ENCODE data around the gene C12orf42. TPM values are rescaled to one million over a fixed set of nuclear protein-coding genes. Genes with fewer than 3 reads are reported as not detected.

Gene C12orf42
- total RNA-seq, 1 experiment from 2014 or later, result 0.37 TPM

GRCh38 chr12:103392722-103393121, 103.0 kb downstream of the C12orf42 start:
- ATAC-seq (no peak), DNase-seq (ENCODE audit: low spot score) (no peak)
- Mint-ChIP-seq H3K27me3 (ENCODE audit: low read depth) (no peaks in the 10 kb centered on the region), H3K9me3 (peaks cover 7% of the 10 kb centered on the region), H3K4me1 (no peaks in the 10 kb centered on the region), H3K4me3 (no peak overlapping the region), H3K27ac (no peak overlapping the region), H3K36me3 (no peaks in the 10 kb centered on the region)
- ChIA-PET POLR2A (no interaction called here), CTCF (no interaction called here)
- TF ChIP-seq, protein P1, sequence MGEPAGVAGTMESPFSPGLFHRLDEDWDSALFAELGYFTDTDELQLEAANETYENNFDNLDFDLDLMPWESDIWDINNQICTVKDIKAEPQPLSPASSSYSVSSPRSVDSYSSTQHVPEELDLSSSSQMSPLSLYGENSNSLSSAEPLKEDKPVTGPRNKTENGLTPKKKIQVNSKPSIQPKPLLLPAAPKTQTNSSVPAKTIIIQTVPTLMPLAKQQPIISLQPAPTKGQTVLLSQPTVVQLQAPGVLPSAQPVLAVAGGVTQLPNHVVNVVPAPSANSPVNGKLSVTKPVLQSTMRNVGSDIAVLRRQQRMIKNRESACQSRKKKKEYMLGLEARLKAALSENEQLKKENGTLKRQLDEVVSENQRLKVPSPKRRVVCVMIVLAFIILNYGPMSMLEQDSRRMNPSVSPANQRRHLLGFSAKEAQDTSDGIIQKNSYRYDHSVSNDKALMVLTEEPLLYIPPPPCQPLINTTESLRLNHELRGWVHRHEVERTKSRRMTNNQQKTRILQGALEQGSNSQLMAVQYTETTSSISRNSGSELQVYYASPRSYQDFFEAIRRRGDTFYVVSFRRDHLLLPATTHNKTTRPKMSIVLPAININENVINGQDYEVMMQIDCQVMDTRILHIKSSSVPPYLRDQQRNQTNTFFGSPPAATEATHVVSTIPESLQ (CRISPR knock-in tag; IDR thresholded peaks at IDR 0.05), result no peak
- TF ChIP-seq, protein P2, sequence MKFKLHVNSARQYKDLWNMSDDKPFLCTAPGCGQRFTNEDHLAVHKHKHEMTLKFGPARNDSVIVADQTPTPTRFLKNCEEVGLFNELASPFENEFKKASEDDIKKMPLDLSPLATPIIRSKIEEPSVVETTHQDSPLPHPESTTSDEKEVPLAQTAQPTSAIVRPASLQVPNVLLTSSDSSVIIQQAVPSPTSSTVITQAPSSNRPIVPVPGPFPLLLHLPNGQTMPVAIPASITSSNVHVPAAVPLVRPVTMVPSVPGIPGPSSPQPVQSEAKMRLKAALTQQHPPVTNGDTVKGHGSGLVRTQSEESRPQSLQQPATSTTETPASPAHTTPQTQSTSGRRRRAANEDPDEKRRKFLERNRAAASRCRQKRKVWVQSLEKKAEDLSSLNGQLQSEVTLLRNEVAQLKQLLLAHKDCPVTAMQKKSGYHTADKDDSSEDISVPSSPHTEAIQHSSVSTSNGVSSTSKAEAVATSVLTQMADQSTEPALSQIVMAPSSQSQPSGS (CRISPR knock-in tag; IDR thresholded peaks at IDR 0.05; ENCODE audit: borderline replicate concordance, low read depth), result no peak
- TF ChIP-seq TCF7 (CRISPR knock-in tag; IDR thresholded peaks at IDR 0.05; ENCODE audit: low read depth) (no peak), ZBTB21 (CRISPR knock-in tag; IDR thresholded peaks at IDR 0.05; ENCODE audit: borderline replicate concordance) (no peak), ETV6 (CRISPR knock-in tag; IDR thresholded peaks at IDR 0.05) (no peak), GTF2I (CRISPR knock-in tag; conservative IDR thresholded peaks at IDR 0.05) (no peak), ZNF423 (CRISPR knock-in tag; IDR thresholded peaks at IDR 0.05) (no peak), MYBL2 (CRISPR knock-in tag; IDR thresholded peaks at IDR 0.05) (no peak), FOXP1 (CRISPR knock-in tag; IDR thresholded peaks at IDR 0.05; ENCODE audit: borderline replicate concordance) (no peak), SMAD3 (CRISPR knock-in tag; IDR thresholded peaks at IDR 0.05; ENCODE audit: borderline replicate concordance) (no peak), FOXK1 (CRISPR knock-in tag; IDR thresholded peaks at IDR 0.05) (no peak)
- TF ChIP-seq, protein P3, sequence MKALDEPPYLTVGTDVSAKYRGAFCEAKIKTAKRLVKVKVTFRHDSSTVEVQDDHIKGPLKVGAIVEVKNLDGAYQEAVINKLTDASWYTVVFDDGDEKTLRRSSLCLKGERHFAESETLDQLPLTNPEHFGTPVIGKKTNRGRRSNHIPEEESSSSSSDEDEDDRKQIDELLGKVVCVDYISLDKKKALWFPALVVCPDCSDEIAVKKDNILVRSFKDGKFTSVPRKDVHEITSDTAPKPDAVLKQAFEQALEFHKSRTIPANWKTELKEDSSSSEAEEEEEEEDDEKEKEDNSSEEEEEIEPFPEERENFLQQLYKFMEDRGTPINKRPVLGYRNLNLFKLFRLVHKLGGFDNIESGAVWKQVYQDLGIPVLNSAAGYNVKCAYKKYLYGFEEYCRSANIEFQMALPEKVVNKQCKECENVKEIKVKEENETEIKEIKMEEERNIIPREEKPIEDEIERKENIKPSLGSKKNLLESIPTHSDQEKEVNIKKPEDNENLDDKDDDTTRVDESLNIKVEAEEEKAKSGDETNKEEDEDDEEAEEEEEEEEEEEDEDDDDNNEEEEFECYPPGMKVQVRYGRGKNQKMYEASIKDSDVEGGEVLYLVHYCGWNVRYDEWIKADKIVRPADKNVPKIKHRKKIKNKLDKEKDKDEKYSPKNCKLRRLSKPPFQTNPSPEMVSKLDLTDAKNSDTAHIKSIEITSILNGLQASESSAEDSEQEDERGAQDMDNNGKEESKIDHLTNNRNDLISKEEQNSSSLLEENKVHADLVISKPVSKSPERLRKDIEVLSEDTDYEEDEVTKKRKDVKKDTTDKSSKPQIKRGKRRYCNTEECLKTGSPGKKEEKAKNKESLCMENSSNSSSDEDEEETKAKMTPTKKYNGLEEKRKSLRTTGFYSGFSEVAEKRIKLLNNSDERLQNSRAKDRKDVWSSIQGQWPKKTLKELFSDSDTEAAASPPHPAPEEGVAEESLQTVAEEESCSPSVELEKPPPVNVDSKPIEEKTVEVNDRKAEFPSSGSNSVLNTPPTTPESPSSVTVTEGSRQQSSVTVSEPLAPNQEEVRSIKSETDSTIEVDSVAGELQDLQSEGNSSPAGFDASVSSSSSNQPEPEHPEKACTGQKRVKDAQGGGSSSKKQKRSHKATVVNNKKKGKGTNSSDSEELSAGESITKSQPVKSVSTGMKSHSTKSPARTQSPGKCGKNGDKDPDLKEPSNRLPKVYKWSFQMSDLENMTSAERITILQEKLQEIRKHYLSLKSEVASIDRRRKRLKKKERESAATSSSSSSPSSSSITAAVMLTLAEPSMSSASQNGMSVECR (CRISPR knock-in tag; IDR thresholded peaks at IDR 0.05; ENCODE audit: borderline replicate concordance), result no peak

GRCh38 chr12:103391103-103391502, 104.7 kb downstream of the C12orf42 start:
- ChIA-PET CTCF (no interaction called here), POLR2A (no interaction called here)
- Mint-ChIP-seq H3K4me3 (no peak overlapping the region), H3K27ac (no peak overlapping the region), H3K36me3 (no peaks in the 10 kb centered on the region), H3K4me1 (no peaks in the 10 kb centered on the region), H3K9me3 (peaks cover under 1% of the 10 kb centered on the region; the same call in 1 of the 2 replicates), H3K27me3 (ENCODE audit: low read depth) (no peaks in the 10 kb centered on the region)
- DNase-seq (ENCODE audit: low spot score) (no peak), ATAC-seq (no peak)
- TF ChIP-seq PREB (CRISPR knock-in tag; IDR thresholded peaks at IDR 0.05; ENCODE audit: borderline replicate concordance) (no peak), TEAD1 (CRISPR knock-in tag; IDR thresholded peaks at IDR 0.05) (no peak), ESRRA (CRISPR knock-in tag; IDR thresholded peaks at IDR 0.05; ENCODE audit: borderline replicate concordance) (no peak), MLX (CRISPR knock-in tag; IDR thresholded peaks at IDR 0.05) (no peak), HMGA2 (CRISPR knock-in tag; IDR thresholded peaks at IDR 0.05) (no peak), ZNF121 (CRISPR knock-in tag; IDR thresholded peaks at IDR 0.05) (no peak), E2F5 (CRISPR knock-in tag; IDR thresholded peaks at IDR 0.05) (no peak), ZNF671 (CRISPR knock-in tag; IDR thresholded peaks at IDR 0.05) (no peak), FOXP1 (CRISPR knock-in tag; IDR thresholded peaks at IDR 0.05; ENCODE audit: borderline replicate concordance) (no peak)
- TF ChIP-seq, protein P4, sequence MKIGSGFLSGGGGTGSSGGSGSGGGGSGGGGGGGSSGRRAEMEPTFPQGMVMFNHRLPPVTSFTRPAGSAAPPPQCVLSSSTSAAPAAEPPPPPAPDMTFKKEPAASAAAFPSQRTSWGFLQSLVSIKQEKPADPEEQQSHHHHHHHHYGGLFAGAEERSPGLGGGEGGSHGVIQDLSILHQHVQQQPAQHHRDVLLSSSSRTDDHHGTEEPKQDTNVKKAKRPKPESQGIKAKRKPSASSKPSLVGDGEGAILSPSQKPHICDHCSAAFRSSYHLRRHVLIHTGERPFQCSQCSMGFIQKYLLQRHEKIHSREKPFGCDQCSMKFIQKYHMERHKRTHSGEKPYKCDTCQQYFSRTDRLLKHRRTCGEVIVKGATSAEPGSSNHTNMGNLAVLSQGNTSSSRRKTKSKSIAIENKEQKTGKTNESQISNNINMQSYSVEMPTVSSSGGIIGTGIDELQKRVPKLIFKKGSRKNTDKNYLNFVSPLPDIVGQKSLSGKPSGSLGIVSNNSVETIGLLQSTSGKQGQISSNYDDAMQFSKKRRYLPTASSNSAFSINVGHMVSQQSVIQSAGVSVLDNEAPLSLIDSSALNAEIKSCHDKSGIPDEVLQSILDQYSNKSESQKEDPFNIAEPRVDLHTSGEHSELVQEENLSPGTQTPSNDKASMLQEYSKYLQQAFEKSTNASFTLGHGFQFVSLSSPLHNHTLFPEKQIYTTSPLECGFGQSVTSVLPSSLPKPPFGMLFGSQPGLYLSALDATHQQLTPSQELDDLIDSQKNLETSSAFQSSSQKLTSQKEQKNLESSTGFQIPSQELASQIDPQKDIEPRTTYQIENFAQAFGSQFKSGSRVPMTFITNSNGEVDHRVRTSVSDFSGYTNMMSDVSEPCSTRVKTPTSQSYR (CRISPR knock-in tag; IDR thresholded peaks at IDR 0.05), result no peak
- TF ChIP-seq, protein P5, sequence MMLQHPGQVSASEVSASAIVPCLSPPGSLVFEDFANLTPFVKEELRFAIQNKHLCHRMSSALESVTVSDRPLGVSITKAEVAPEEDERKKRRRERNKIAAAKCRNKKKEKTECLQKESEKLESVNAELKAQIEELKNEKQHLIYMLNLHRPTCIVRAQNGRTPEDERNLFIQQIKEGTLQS (CRISPR knock-in tag; conservative IDR thresholded peaks at IDR 0.05), result no peak
